Activated gamma-delta T cell (primary cell): ENCODE data around the gene MPIG6B.
"Not testable (repeated sequence)": the region's sequence is repeated elsewhere in the genome, so short reads cannot be mapped to it uniquely, and the experiment has no call there.

ENCODE experiments used
- DNase-seq: peaks from one replicate; lab custom pipeline; 2025; lab: John Stamatoyannopoulos, UW

MPIG6B gene

DNA sequence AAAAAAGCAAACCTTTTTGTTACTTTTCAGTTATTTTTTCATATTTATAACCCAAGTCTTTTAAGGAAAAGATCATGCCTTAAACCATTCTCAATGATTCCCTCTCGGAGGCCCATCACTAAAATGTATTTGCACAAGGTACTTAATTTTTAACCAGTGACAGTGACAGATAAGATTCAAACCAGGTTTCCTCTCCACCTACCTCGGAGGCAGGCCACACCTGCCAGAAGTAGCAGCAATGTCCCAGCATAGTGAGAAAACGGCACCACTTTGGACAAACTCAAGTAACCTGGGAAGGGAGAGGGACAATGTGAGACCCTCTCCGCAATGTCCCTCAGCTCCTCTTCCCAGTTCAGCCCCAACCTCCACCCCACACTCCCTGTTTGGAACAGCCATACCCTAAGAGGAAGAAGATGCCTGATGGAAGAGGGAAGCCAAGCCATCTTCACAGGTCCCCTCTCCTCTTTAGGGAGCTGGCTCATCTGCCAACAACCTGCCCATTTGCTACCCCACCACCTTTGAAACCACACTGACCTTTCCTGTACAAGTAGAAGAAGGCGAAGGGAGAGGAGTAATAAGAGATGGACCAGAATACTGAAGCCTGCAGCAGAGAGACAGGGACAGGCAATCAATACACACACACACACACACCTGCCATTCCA is 22.3 kb upstream of the MPIG6B start:
- no peak for DNase-seq

DNA sequence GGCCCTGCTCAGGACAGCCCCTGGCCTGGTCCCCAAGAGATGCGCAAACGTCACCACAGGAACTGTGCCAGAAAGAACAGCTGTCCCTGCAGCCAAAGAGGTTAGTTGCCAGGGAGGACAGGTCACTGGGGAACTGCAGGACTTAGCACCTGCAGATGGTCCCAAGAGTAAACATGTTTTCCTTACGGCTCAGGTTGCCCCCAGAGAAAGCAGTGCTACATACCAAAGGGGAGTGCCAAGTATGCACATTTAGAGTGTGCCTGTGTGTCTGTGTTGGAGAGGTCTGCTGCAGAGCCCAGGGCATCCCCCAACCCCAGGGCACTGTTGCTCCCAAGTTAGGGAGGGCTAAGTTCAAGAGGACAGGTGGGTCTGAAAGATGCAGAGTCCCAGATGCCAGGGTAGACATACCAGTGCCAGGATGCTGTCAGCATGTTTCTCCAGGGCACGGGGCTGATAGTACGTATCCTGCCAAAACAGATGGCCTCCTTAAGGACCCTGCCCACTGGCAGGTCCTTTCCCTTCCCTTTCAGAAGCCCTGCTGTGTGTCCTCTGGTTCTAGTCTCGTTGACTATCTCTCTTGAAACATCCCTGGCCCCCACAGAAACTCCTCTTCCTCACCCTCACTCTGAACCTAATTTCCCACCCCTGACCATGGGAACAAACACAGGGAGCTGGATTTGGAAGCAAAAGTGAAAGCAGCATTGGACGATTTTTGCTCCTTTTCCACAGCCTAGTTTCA is 21.3 kb upstream of the MPIG6B start:
- DNase-seq = no peak

DNA sequence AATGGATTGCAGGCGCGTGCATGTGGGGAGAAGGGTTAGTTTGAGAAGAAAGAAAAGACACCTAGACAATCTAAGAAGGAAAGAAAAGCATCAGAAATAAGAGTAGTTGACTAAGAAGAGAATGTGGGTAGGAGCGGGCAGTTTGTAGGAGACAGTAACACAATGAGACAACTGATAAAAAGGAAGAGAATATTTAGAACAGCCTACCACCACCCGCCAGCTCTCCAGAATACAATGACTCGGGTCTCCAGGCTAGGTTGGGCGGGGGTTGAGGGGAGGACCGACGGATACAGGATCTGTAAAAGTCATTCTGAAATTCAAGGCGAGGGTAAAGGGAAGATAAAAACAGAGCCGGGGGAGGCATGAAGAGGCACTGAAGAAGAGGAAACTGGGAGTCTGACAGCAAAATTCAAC is 20.8 kb upstream of the MPIG6B start:
- DNase-seq = no peak

DNA sequence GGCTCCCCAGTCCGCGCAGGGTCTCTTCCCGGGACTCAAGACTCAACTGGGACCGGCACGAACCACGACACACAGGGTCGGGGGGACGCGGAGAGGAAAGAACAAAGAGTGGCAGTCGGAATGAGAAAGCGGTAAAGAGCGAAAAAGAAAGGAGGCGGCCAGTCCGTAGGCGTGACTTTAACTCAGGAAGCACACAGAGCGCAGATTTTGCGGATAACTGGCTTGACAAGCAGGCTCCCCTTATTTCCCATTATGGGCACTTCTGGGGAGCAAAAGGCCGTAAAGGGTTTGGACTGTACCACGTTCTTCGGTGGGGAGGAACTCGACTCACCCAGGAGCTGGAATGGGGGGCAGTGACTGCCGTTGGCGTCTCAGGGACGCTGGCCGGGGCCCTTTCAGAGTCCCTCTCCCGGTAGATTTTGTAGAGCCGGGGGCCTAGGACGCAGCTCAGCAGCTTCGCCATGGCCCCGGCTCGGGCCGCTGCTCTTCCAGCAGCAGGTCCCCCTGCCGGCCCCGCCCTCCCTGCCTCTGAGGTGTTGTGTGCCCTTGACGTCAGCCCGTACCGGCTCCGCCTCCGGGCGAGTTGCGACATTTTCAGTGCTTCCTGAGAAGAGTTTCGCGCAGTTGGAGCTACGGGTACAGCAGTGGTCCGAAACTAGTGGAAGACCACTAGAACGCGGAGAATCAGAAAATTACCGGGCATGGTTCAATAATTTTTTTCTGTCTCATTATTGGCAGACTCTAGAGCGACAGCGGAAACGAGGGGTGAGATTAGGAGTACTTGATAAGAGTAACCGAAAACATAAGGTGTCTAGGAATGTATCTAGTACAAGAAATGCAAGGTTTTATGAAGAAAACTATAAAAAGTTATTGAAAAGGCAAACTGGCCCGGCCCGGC is 20.1 kb upstream of the MPIG6B start, which contains the start of gene ABHD16A:
Gene ABHD16A (minus strand): TSS at position 506 of the 898 bp plus-strand sequence. CDS start 43 bp downstream, at position 463.
- peak; percentile 89 for DNase-seq

GRCh38 chr6:31705931-31706330 is 17.2 kb upstream of the MPIG6B start:
- DNase-seq = no peak

GRCh38 chr6:31706599-31706998 is 16.6 kb upstream of the MPIG6B start, which contains the start of gene LY6G6F:
TSS of gene LY6G6F (plus strand) at chr6:31706866. CDS start at chr6:31706907, 41 bp downstream.
- DNase-seq = no peak

- no peak for DNase-seq
Measured at GRCh38 chr6:31707701-31708100, 15.5 kb upstream of the MPIG6B start.

DNA sequence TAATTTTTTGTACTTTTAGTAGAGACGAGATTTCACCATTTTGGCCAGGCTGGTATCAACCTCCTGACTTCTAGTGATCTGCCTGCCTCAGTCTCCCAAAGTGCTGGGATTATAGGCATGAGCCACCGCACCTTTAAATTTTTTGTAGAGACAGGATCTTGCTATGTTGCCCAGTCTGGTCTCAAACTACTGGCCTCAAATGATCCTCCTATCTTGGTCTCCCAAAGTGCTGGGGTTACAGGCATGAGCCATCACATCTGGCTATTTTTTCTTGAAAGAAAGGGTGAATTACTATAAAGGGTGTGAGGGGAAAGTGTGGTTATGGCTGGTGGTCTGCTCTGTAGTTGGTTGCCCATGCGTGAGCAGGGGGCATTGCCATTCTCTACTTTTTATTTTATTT is 14.9 kb upstream of the MPIG6B start:
- no peak for DNase-seq

GRCh38 chr6:31709157-31709556 is 14.0 kb upstream of the MPIG6B start:
- not testable (repeated sequence) for DNase-seq

DNA sequence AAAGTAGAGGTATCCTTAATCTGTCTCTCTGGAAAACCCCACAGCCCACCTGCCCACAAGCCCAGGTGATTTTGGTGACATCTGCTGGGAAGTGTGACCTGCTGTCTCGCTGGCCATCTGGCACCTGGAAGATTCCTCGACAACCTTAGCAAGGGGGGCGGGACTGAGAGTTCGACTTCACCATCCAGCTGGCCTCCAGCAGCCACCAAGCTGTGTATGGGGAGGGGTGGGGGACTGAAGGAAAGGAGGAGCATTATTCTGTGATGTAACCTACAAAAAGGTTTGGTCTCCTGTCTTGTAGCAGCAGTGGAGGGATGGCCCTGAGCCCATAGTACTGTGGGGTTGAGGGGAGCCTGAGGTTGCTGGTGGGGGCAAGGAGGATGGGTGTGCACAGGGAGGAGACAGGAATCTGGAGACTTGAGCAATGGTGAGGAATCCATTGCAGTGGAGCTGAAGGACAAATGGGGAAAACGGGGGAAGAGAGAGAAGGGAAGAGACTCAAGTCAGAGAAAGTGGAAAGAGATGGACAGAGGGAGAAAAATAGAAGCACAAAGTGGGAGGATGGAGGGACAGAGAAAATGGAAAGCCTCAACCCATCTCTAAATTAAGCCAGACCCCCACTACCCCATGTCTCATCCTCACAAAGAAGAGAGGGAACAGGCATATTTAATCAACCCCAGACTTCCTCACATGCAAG is 12.5 kb upstream of the MPIG6B start:
- DNase-seq = no peak

DNA sequence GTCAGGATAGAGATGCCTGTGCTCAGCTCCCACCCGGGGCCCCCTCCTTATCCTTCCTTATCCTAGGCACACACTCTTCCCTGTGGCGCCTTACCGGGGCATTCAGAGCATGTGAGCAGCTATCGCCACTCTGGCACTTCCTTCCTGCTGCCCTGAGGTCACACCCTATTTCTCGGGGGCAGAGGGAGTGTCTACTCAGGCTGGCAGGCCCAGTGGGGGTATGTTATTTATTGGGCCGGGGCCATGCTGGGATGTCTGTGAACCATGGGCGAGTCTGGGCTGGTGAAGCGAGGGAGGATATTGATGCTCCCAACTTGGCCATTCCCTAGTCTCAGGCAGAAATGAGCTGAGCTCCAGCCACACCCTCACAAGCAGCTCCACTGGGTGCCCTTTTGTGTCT is 11.9 kb upstream of the MPIG6B start:
- DNase-seq = no peak

DNA sequence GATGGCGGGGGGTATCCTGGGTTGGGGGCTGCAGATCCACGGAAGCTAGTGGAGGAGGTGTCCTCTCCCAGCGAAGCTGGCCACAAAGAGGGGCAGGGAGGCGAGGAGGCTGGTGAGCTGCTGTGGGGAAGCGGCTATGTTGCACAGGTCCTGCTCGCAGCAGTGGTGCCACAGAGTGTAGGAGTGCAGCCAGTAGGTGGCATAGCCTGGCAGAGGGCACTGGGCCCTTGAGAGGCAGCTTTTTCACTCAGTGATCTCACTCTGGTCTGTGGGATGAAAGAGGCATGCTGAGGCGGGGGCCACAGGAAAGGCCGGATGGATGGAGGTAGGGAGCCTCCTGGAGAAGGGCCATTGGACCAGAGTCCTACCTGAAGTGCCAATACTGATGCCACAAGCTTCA is 10.9 kb upstream of the MPIG6B start:
- DNase-seq = no peak

- no peak for DNase-seq
Measured at GRCh38 chr6:31713465-31713864, 9.7 kb upstream of the MPIG6B start.

- no peak for DNase-seq
Measured at GRCh38 chr6:31713991-31714684, 9.0 kb upstream of the MPIG6B start.

DNA sequence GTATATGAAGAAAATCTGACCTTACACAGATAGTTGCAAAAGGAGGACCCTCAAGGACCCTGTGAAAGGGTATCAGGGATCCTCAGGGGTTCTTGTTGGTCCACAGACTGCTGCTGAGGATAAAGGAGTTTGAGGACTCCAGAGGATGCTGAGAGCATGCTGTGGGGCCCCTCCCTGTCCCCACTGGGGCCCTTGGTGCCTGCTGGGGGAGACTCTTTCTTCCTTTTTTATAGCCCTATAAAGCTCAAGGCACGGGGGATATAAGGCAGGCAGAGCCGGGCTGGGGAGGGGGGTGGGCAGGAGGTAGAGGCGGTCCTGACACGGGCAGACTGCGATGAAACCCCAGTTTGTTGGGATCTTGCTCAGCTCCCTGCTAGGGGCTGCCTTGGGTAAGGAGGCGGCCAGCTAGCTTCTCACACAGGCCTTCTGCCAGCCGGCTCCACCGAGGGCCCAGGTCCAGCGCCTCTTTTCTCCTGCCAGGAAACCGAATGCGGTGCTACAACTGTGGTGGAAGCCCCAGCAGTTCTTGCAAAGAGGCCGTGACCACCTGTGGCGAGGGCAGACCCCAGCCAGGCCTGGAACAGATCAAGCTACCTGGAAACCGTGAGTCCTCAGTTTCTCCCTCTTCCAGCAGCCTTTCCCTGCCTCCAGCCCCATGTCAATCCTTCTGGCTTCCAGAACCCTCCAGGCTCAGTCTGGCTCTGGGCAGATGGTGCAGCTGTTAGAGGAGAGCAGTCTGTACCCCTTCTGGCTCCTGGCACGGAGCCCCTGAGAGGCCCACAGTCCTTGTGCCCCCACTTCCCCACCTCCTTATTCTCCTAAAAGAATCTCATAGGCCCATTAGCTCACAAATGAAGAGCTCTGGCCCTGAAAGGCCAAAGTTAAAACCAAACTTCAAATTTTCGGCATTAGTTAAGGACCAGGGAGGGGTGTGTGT is 7.9 kb upstream of the MPIG6B start, which contains the start of gene LY6G6D:
Gene LY6G6D (plus strand): TSS at position 327 of the 937 bp plus-strand sequence. CDS start 8 bp downstream, at position 335.
- no peak for DNase-seq

DNA sequence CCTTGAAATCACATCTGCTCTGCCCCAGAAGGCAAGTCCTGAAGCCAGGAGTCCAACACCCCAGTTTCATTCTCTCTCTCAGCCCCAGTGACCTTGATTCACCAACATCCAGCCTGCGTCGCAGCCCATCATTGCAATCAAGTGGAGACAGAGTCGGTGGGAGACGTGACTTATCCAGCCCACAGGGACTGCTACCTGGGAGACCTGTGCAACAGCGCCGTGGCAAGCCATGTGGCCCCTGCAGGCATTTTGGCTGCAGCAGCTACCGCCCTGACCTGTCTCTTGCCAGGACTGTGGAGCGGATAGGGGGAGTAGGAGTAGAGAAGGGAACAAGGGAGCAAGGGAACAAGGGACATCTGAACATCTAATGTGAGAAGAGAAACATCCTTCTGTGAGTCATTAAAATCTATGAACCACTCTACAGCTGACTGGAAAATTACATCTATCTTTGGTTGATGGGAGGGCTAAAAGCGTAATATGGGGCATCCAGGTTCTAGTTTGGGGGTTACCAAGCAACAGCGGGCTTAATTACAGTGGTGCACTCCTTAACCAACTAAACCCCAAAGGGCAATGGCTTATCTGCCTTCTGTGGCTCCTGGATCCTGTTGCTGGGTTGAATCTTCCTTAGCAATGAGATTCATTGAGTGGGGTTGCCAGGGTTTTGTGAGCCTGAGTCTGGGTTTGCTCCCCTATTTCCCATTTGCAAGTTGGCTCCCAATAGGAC is 5.5 kb upstream of the MPIG6B start:
- no peak for DNase-seq

GRCh38 chr6:31718265-31718664 is 4.9 kb upstream of the MPIG6B start:
- no peak for DNase-seq

DNA sequence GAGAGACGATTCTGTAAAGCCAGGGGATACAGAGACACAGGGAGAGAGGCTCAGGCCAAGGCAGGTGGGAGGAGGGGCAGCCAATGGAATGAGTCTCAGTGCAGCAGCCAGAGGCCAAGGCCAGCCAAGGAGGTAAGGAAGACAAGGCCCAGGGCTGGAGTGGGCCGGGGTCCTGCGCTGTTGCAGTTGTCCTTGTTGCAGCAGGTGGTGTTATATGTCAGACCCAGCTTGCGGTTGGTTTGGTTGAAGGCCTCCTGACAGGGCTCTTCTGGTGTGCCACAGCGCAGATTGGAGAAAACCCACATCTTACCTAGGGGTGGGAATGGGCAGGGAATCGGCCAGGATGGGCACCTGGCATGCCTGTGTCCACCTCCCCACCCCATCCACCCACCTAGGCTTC is 4.2 kb upstream of the MPIG6B start:
- DNase-seq = no peak

- DNase-seq = no peak
Measured at GRCh38 chr6:31720196-31720770, 2.9 kb upstream of the MPIG6B start.
